Measurements from ENCODE around the gene FRS3.

DNA sequence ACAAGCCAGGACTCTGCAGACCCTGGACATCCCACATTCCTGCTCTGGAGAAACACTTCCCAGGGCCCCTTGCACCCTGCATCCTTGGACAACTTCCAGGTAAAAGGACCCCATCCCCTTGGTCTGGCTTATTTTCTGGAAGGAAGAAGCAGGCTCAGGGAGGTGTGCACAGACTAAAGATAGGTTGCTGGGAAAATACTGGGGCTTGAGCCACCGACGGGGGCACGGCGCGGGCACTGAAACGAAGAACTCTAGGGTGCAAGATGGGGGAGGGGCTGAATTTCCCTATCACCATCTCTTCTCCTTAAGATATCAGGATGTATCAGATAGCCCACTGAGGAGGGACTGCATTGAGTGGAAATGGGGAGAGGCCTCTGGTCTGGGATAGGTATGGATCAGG lies 805 bp downstream of the FRS3 start:
- TF ChIP-seq, protein P1, sequence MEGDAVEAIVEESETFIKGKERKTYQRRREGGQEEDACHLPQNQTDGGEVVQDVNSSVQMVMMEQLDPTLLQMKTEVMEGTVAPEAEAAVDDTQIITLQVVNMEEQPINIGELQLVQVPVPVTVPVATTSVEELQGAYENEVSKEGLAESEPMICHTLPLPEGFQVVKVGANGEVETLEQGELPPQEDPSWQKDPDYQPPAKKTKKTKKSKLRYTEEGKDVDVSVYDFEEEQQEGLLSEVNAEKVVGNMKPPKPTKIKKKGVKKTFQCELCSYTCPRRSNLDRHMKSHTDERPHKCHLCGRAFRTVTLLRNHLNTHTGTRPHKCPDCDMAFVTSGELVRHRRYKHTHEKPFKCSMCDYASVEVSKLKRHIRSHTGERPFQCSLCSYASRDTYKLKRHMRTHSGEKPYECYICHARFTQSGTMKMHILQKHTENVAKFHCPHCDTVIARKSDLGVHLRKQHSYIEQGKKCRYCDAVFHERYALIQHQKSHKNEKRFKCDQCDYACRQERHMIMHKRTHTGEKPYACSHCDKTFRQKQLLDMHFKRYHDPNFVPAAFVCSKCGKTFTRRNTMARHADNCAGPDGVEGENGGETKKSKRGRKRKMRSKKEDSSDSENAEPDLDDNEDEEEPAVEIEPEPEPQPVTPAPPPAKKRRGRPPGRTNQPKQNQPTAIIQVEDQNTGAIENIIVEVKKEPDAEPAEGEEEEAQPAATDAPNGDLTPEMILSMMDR (IDR thresholded peaks at IDR 0.05; ENCODE audit: insufficient read depth, low read depth, low read length): no peak
- TF ChIP-seq EZH2 (IDR thresholded peaks at IDR 0.05; ENCODE audit: insufficient read depth, low read length): no peak
